Smooth muscle cell (in vitro differentiated cells): Measurements from ENCODE around the gene SLC19A1. TPM values are rescaled to one million over a fixed set of nuclear protein-coding genes. Genes with fewer than 3 reads are reported as not detected.

Experiments used
- DNase-seq: peaks from one replicate; lab custom pipeline; 2025; ENCODE audit not compliant: unreplicated experiment; lab: John Stamatoyannopoulos, UW
- H2AFZ ChIP-seq: fragments of 200-600 bp; sonication (generic); 2 replicates; pipeline ENCODE4 v1.6.0; 2016; ENCODE audit warnings: antibody characterized with exemption, low read depth, mild to moderate bottlenecking
- H3F3A ChIP-seq: fragments of 200-600 bp; sonication (generic); 2 replicates; pipeline ENCODE4 v1.6.0; 2017; ENCODE audit warnings: antibody characterized with exemption, low read depth
- H3K27ac ChIP-seq: fragments of 200-600 bp; sonication (generic); 2 replicates; pipeline ENCODE4 v1.5.1; 2016; ENCODE audit warnings: low read depth, mild to moderate bottlenecking
- H3K27me3 ChIP-seq: fragments of 200-600 bp; sonication (generic); 2 replicates; pipeline ENCODE4 v1.6.1; 2016; ENCODE audit warnings: low read depth, mild to moderate bottlenecking
- H3K36me3 ChIP-seq: fragments of 200-600 bp; sonication (generic); 2 replicates; pipeline ENCODE4 v1.5.1; 2016; ENCODE audit warnings: low read depth
- H3K4me1 ChIP-seq: fragments of 200-600 bp; sonication (generic); 2 replicates; pipeline ENCODE4 v1.5.1; 2016; ENCODE audit warnings: low read depth
- H3K4me2 ChIP-seq: fragments of 200-600 bp; sonication (generic); 2 replicates; pipeline ENCODE4 v1.6.0; 2016; ENCODE audit warnings: mild to moderate bottlenecking
- H3K4me3 ChIP-seq: fragments of 200-600 bp; sonication (generic); 2 replicates; pipeline ENCODE4 v1.5.1; 2016; ENCODE audit warnings: mild to moderate bottlenecking
- H3K79me2 ChIP-seq: fragments of 200-600 bp; sonication (generic); 2 replicates; pipeline ENCODE4 v1.6.0; 2016; ENCODE audit warnings: low read depth, mild to moderate bottlenecking
- H3K9ac ChIP-seq: fragments of 200-600 bp; sonication (generic); 2 replicates; pipeline ENCODE4 v1.6.0; 2016; ENCODE audit warnings: low read depth
- H3K9me3 ChIP-seq: fragments of 200-600 bp; sonication (generic); replicated peaks from 2 replicates; pipeline ENCODE4 v1.5.1; 2016; ENCODE audit warnings: low read depth
- H4K20me1 ChIP-seq: fragments of 200-600 bp; sonication (generic); 2 replicates; pipeline ENCODE4 v1.6.0; 2016; ENCODE audit warnings: low read depth
- CTCF ChIP-seq: fragments of 200-600 bp; sonication (generic); IDR thresholded peaks from 2 replicates; pipeline ENCODE4 v1.5.1; 2017; ENCODE audit warnings: borderline replicate concordance, mild to moderate bottlenecking, antibody characterized with exemption; ENCODE audit not compliant: insufficient read depth, poor library complexity, severe bottlenecking
- WGBS: methylation state at CpG from one replicate; pipeline ENCODE4 v1.1.7; 2016; ENCODE audit warnings: low lambda C conversion rate; 5-methylcytosine and 5-hydroxymethylcytosine counted together
- polyA plus RNA-seq: library from polyadenylated mRNA; unstranded; fragments of >200 nt; fragmentation: Nextera tagmentation; extraction: Ambion mirVana; gene quantifications from 2 replicates; pipeline ENCODE4 v1.2.1, GENCODE V29; 2016
- total RNA-seq: library from RNA; depleted of rRNA; stranded (reverse); fragments of >200 nt; gene quantifications from 2 replicates; pipeline ENCODE4 v1.2.3, GENCODE V29; 2014

Gene SLC19A1
- total and polyA plus RNA-seq, 2 experiments from 2014 or later = 2.3 to 33.2 TPM

DNA sequence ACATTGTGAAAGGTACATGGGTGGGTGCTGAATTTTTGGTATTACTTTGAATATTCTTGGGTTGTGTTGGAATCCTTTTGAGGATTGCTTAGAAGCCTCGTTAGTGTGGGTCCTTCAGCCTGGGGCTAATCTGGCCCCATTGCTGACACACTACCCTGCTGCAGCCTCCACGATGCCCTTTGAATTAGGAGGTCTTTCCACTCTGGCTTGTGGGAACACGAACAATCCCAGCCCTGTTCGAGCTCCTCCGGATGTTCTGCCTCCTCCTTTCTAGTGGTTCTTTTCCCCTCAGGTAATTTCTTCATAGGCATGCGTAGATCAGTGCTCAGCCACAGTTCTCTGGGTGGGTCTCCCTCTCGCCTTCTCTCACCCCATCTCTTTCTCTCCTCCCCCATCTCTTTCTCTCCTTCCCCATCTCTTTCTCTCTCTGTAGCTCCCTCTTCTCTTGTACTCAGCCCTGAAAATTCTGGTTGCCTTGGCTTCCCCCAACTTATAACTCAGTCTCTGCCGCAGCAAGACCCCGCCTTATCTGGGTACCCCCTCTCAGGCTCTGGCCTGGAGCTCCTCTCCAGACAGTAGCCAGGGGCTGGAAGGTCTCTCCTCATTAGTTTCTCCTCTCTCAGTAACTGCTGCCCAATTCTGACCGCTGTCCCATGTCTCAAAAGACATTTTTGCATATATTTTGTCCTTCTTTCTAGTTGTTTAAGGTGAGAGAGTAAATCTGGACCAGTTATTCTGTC lies 46.0 kb upstream of the SLC19A1 start:
- WGBS = 96% methylated on average over 10 of the region's 10 CpGs
- Histone ChIP-seq H3K27ac (no peak overlapping the region), H3K9me3 (peaks cover 8% of the 10 kb centered on the region), H3K36me3 (no peaks in the 10 kb centered on the region), H2AFZ (no peak overlapping the region), H3K4me2 (no peak overlapping the region), H3K4me3 (no peak overlapping the region), H3K79me2 (no peaks in the 10 kb centered on the region), H3K27me3 (no peaks in the 10 kb centered on the region), H4K20me1 (no peaks in the 10 kb centered on the region), H3K4me1 (no peaks in the 10 kb centered on the region), H3K9ac (no peak overlapping the region), H3F3A (no peaks in the 10 kb centered on the region)
- no peak for TF ChIP-seq CTCF
- DNase-seq = no peak

DNA sequence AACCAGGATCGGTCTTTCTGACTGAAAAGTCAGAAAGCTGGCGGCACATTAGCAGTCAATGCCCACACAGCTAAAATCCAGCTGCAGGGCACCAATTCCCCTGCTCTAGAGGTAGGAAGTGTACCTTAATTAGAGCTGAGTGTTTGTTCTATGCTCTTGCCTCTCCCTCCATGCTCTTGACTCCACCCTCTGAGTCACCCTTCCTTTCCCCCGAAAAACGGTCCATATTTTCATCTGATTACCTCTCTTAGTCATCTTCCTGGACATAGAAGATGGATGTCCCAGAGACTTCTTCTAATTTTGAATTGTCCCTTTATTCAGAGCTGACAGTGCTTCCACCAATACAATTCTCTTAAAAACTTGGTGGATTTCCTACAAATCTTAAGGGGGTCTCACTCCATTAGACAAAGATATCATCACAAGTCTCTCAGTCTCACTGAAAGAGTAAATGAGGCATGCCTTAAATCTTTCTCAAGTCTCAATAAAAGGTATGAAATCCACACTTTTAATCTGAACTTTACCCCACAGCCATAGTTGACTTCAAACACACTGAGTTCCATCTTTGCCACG lies 44.1 kb upstream of the SLC19A1 start:
- Histone ChIP-seq H3F3A (no peaks in the 10 kb centered on the region), H3K4me1 (no peaks in the 10 kb centered on the region), H3K4me3 (no peak overlapping the region), H2AFZ (no peak overlapping the region), H4K20me1 (no peaks in the 10 kb centered on the region), H3K27me3 (no peaks in the 10 kb centered on the region), H3K9me3 (peaks cover 8% of the 10 kb centered on the region), H3K79me2 (no peaks in the 10 kb centered on the region), H3K36me3 (no peaks in the 10 kb centered on the region), H3K27ac (no peak overlapping the region), H3K9ac (no peak overlapping the region), H3K4me2 (no peak overlapping the region)
- 81% methylated on average over 5 of the region's 5 CpGs for WGBS
- DNase-seq = no peak
- TF ChIP-seq CTCF = no peak

DNA sequence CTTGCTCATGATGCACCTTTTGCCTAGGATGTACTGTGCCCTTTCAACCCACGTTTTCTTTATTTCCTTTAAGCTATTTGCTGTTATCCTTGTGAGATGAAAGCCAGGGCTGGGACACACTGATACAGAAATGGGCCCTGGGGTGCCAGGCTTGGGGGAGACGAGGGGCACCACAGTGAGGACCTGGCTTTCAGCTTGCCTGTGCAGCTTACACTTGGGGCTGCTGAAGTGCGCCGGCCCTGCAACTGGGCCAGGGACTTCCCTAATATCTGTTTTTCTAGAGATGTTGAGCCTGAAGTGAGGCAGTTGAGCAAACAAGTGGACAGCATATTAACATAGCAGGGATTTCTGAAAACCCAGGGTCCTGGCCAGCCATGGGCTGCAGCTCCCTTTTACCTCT lies 42.5 kb upstream of the SLC19A1 start:
- H3K79me2 ChIP-seq = no peaks in the 10 kb centered on the region
- no peaks in the 10 kb centered on the region for H3K4me1 ChIP-seq
- no peak overlapping the region for H3K27ac ChIP-seq
- no peak for TF ChIP-seq CTCF
- no peak overlapping the region for H3K9ac ChIP-seq
- 91% methylated on average over 4 of the region's 4 CpGs for WGBS
- DNase-seq = no peak
- no peak overlapping the region for H3K4me3 ChIP-seq
- no peaks in the 10 kb centered on the region for H3F3A ChIP-seq
- peaks cover 8% of the 10 kb centered on the region for H3K9me3 ChIP-seq
- H4K20me1 ChIP-seq = no peaks in the 10 kb centered on the region
- no peaks in the 10 kb centered on the region for H3K27me3 ChIP-seq
- H2AFZ ChIP-seq = no peak overlapping the region
- no peak overlapping the region for H3K4me2 ChIP-seq
- no peaks in the 10 kb centered on the region for H3K36me3 ChIP-seq
